ENCODE measurements around the gene ATF7.

GRCh38 chr12:53492830-53493609, 133.2 kb downstream of the ATF7 start:
- TF ChIP-seq POLR2A (IDR thresholded peaks at IDR 0.05; ENCODE audit: low read depth, low read length) (0 out of 2 replicates have a peak, but pooled peaks have one; percentile 21), TAF1 (IDR thresholded peaks at IDR 0.05; ENCODE audit: low read depth, low read length) (no peak)
